Measurements from ENCODE around the gene LY6G6F.

LY6G6F gene

GRCh38 chr6:31713465-31713864, 6.8 kb downstream of the LY6G6F start:
- no peak for DNase-seq (ENCODE audit: low read depth)
- H3K4me3 ChIP-seq (replicated peaks; ENCODE audit: low read depth, low read length): no peak overlapping the region
- TF ChIP-seq CTCF (IDR thresholded peaks at IDR 0.05; ENCODE audit: low read length, missing control alignments): no peak

GRCh38 chr6:31713991-31714684, 7.5 kb downstream of the LY6G6F start:
- DNase-seq (ENCODE audit: low read depth): no peak
- H3K4me3 ChIP-seq (replicated peaks; ENCODE audit: low read depth, low read length): no peak overlapping the region
- no peak for TF ChIP-seq CTCF (IDR thresholded peaks at IDR 0.05; ENCODE audit: low read length, missing control alignments)

GRCh38 chr6:31715022-31715958, 8.6 kb downstream of the LY6G6F start, which contains the start of gene LY6G6D:
LY6G6D (plus strand) TSS chr6:31715348; CDS start chr6:31715356, 8 bp downstream.
- TF ChIP-seq CTCF (IDR thresholded peaks at IDR 0.05; ENCODE audit: low read length, missing control alignments): no peak
- no peak within 1 kb of the TSS for H3K4me3 ChIP-seq (replicated peaks; ENCODE audit: low read depth, low read length)
- no peak for DNase-seq (ENCODE audit: low read depth)

GRCh38 chr6:31717499-31718222, 11.0 kb downstream of the LY6G6F start:
- H3K4me3 ChIP-seq (replicated peaks; ENCODE audit: low read depth, low read length): no peak overlapping the region
- DNase-seq (ENCODE audit: low read depth): no peak
- TF ChIP-seq CTCF (IDR thresholded peaks at IDR 0.05; ENCODE audit: low read length, missing control alignments): no peak

GRCh38 chr6:31718265-31718664, 11.6 kb downstream of the LY6G6F start:
- no peak for TF ChIP-seq CTCF (IDR thresholded peaks at IDR 0.05; ENCODE audit: low read length, missing control alignments)
- no peak overlapping the region for H3K4me3 ChIP-seq (replicated peaks; ENCODE audit: low read depth, low read length)
- no peak for DNase-seq (ENCODE audit: low read depth)

GRCh38 chr6:31719001-31719400, 12.3 kb downstream of the LY6G6F start:
- DNase-seq (ENCODE audit: low read depth): no peak
- no peak overlapping the region for H3K4me3 ChIP-seq (replicated peaks; ENCODE audit: low read depth, low read length)
- TF ChIP-seq CTCF (IDR thresholded peaks at IDR 0.05; ENCODE audit: low read length, missing control alignments): no peak
